ENCODE data around the gene UFC1.
A peak's percentile ranks its signal among the peaks of the same experiment; 100 is the strongest.

UFC1 gene

GRCh38 chr1:161171191-161171590, 17.4 kb downstream of the UFC1 start:
- no peak for DNase-seq (ENCODE audit: low read depth)

- DNase-seq (ENCODE audit: low read depth): no peak
These were observed 17.9 kb downstream of the UFC1 start for GRCh38 chr1:161171696-161172095.

GRCh38 chr1:161172349-161172748, 18.6 kb downstream of the UFC1 start:
- DNase-seq (ENCODE audit: low read depth): no peak

GRCh38 chr1:161172776-161173376, 19.1 kb downstream of the UFC1 start:
- no peak for DNase-seq (ENCODE audit: low read depth)

- no peak for DNase-seq (ENCODE audit: low read depth)
These were observed 19.9 kb downstream of the UFC1 start for GRCh38 chr1:161173711-161174110.

- no peak for DNase-seq (ENCODE audit: low read depth)
These were observed 21.1 kb downstream of the UFC1 start for GRCh38 chr1:161174911-161175310.

GRCh38 chr1:161175771-161176453, 22.1 kb downstream of the UFC1 start:
- DNase-seq (ENCODE audit: low read depth): no peak

- DNase-seq (ENCODE audit: low read depth): no peak
These were observed 22.8 kb downstream of the UFC1 start for GRCh38 chr1:161176468-161177111.

GRCh38 chr1:161177112-161177935, 23.5 kb downstream of the UFC1 start, which contains the start of gene B4GALT3:
Gene B4GALT3 (minus strand): TSS chr1:161177507. CDS start chr1:161176060, 1,447 bp downstream.
- DNase-seq (ENCODE audit: low read depth): peak; percentile 75

- no peak for DNase-seq (ENCODE audit: low read depth)
These were observed 24.1 kb downstream of the UFC1 start for GRCh38 chr1:161177936-161178244.

- DNase-seq (ENCODE audit: low read depth): no peak
These were observed 25.9 kb downstream of the UFC1 start for GRCh38 chr1:161179698-161180097.

GRCh38 chr1:161180639-161181038, 26.9 kb downstream of the UFC1 start:
- no peak for DNase-seq (ENCODE audit: low read depth)

- peak; percentile 25 for DNase-seq (ENCODE audit: low read depth)
These were observed 28.4 kb downstream of the UFC1 start for GRCh38 chr1:161182214-161182613.

GRCh38 chr1:161185282-161185682, 31.5 kb downstream of the UFC1 start:
- peak; percentile 67 for DNase-seq (ENCODE audit: low read depth)

- no peak for DNase-seq (ENCODE audit: low read depth)
These were observed 32.0 kb downstream of the UFC1 start for GRCh38 chr1:161185732-161186311.

GRCh38 chr1:161187311-161187710, 33.5 kb downstream of the UFC1 start:
- DNase-seq (ENCODE audit: low read depth): no peak

GRCh38 chr1:161188381-161188780, 34.6 kb downstream of the UFC1 start:
- DNase-seq (ENCODE audit: low read depth): no peak

- DNase-seq (ENCODE audit: low read depth): no peak
These were observed 35.3 kb downstream of the UFC1 start for GRCh38 chr1:161189036-161189435.

GRCh38 chr1:161190962-161191521, 37.3 kb downstream of the UFC1 start:
- DNase-seq (ENCODE audit: low read depth): no peak

- no peak for DNase-seq (ENCODE audit: low read depth)
These were observed 38.2 kb downstream of the UFC1 start for GRCh38 chr1:161191971-161192370.

GRCh38 chr1:161192476-161193465, 39.0 kb downstream of the UFC1 start:
- peak; percentile 27 for DNase-seq (ENCODE audit: low read depth)
